ENCODE measurements around the gene NEXN. TPM values are rescaled to one million over a fixed set of nuclear protein-coding genes. Genes with fewer than 3 reads are reported as not detected.

NEXN gene
- total RNA-seq, 1 donor from 2014 or later, result 4.6 TPM

DNA sequence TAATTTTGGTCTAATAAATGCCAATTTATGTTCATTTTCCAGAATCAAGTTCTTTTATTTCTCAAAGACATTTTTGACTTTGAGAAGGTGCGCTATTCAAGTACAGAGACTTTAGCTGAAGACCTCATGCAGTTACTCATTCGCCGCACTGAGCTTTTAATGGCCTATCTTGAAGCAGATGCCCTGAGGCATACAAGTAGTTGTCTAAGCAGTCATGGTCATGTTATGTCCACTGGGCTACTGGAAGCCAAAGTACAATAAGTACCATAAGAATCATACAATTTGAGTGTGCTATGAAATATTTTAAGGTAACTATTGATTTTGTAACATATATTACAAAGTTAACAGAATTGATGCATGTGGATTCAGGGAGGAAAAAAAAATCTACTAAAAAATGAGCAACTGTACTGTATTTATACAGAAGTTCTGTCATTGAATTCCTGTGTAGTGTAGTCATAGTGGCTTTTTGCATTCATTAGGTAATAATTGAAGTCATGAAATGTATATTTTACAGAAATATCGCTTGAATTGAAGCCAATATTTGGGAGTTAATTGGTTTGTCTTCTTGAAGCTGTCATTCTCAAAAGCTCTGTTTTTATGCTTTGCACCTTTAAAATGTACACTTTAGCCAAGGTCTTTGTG is 13.5 kb upstream of the NEXN start:
- Histone ChIP-seq H3K36me3 (ENCODE audit: control insufficient read depth, insufficient read depth, low read length) (no peaks in the 10 kb centered on the region), H3K4me3 (ENCODE audit: low read depth, low read length) (no peak overlapping the region), H3K27me3 (ENCODE audit: control insufficient read depth, insufficient read depth, low read length) (no peaks in the 10 kb centered on the region)
- no peak for TF ChIP-seq CTCF (IDR thresholded peaks at IDR 0.05; ENCODE audit: insufficient read depth, low read length, poor library complexity, severe bottlenecking)
- no peak for DNase-seq (ENCODE audit: low read depth)

DNA sequence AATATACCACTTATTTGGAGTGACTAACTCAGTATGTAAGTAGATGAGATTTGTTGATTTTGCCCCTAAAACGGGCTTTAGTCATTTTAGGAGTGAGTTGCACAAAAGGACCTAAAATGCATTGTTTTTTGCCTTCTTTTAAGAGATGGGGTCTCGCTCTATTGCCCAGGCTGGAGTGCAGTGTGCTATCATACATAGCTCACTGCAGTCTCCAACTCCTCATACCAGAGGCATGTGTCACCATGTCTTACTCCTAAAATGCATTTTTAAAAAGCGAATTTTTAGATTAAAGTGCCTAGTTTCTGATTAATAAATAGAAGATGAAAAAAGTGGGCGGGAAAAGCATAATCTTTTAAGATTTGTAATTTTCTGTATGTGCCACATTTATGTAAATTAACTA is 11.5 kb upstream of the NEXN start:
- H3K36me3 ChIP-seq (ENCODE audit: control insufficient read depth, insufficient read depth, low read length), result no peaks in the 10 kb centered on the region
- no peak for DNase-seq (ENCODE audit: low read depth)
- H3K27me3 ChIP-seq (ENCODE audit: control insufficient read depth, insufficient read depth, low read length), result no peaks in the 10 kb centered on the region
- H3K4me3 ChIP-seq (ENCODE audit: low read depth, low read length), result no peak overlapping the region
- TF ChIP-seq CTCF (IDR thresholded peaks at IDR 0.05; ENCODE audit: insufficient read depth, low read length, poor library complexity, severe bottlenecking), result no peak

GRCh38 chr1:77881061-77881460 is 7.4 kb upstream of the NEXN start:
- TF ChIP-seq CTCF (IDR thresholded peaks at IDR 0.05; ENCODE audit: insufficient read depth, low read length, poor library complexity, severe bottlenecking), result no peak
- H3K27me3 ChIP-seq (ENCODE audit: control insufficient read depth, insufficient read depth, low read length), result no peaks in the 10 kb centered on the region
- DNase-seq (ENCODE audit: low read depth), result no peak
- no peak overlapping the region for H3K4me3 ChIP-seq (ENCODE audit: low read depth, low read length)
- H3K36me3 ChIP-seq (ENCODE audit: control insufficient read depth, insufficient read depth, low read length), result no peaks in the 10 kb centered on the region

DNA sequence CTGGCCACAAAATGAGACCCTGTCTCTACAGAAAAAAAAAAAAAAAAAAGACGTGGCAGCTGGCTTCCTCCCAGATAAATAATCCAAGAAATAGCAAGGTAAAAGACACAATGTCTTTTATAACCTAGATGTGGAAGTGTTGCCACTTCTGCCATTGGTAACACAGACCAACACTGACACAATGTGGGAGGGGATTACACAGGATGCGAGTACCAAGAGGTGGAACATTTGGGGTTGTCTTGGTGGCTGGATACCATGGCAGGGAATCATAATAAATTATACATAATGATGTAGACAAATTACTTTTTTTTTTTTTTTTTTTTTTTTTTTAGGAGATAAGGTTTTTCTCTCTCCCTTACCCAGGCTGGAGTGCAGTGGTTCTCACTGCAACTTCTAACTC is 6.0 kb upstream of the NEXN start:
- Histone ChIP-seq H3K36me3 (ENCODE audit: control insufficient read depth, insufficient read depth, low read length) (no peaks in the 10 kb centered on the region), H3K4me3 (ENCODE audit: low read depth, low read length) (no peak overlapping the region), H3K27me3 (ENCODE audit: control insufficient read depth, insufficient read depth, low read length) (no peaks in the 10 kb centered on the region)
- no peak for DNase-seq (ENCODE audit: low read depth)
- TF ChIP-seq CTCF (IDR thresholded peaks at IDR 0.05; ENCODE audit: insufficient read depth, low read length, poor library complexity, severe bottlenecking), result no peak

- Histone ChIP-seq H3K27me3 (ENCODE audit: control insufficient read depth, insufficient read depth, low read length) (no peaks in the 10 kb centered on the region), H3K4me3 (ENCODE audit: low read depth, low read length) (peak overlapping the region; percentile 94), H3K36me3 (ENCODE audit: control insufficient read depth, insufficient read depth, low read length) (no peaks in the 10 kb centered on the region)
- TF ChIP-seq CTCF (IDR thresholded peaks at IDR 0.05; ENCODE audit: insufficient read depth, low read length, poor library complexity, severe bottlenecking), result no peak
- no peak for DNase-seq (ENCODE audit: low read depth)
Observed at GRCh38 chr1:77888781-77889642, 588 bp downstream of the NEXN start.
